Suprapubic skin (tissue), 4 donors: ENCODE results near the gene CHAMP1. TPM values are rescaled to one million over a fixed set of nuclear protein-coding genes. Genes with fewer than 3 reads are reported as not detected.
"Not testable (repeated sequence)": the region's sequence is repeated elsewhere in the genome, so short reads cannot be mapped to it uniquely, and the experiment has no call there.

ENCODE experiments used
- DNase-seq, 2 donors: peaks; one replicate each; pipeline ENCODE4 v3.0.0-alpha.2; 2019; ENCODE audit warnings: low spot score in 2 of 2
- H3K27ac ChIP-seq: fragments of 200-600 bp; sonication (generic); one replicate; pipeline ENCODE4 v1.5.1; 2019
- H3K27me3 ChIP-seq: fragments of 200-600 bp; sonication (generic); one replicate; pipeline ENCODE4 v1.5.1; 2019
- H3K36me3 ChIP-seq: fragments of 200-600 bp; sonication (generic); one replicate; pipeline ENCODE4 v1.5.1; 2019
- H3K4me1 ChIP-seq: fragments of 200-600 bp; sonication (generic); one replicate; pipeline ENCODE4 v1.5.1; 2019
- H3K4me3 ChIP-seq: fragments of 200-600 bp; sonication (generic); one replicate; pipeline ENCODE4 v1.5.1; 2019; ENCODE audit warnings: mild to moderate bottlenecking
- H3K9me3 ChIP-seq: fragments of 200-600 bp; sonication (generic); one replicate; pipeline ENCODE4 v1.5.1; 2019
- CTCF ChIP-seq, 2 donors: fragments of 200-600 bp in 1 of 2; fragments of 450-650 bp in 1 of 2; sonication (generic) in 1 of 2; IDR thresholded peaks; one replicate each; pipeline ENCODE4 v1.5.1; 2016 to 2019; ENCODE audit warnings: antibody characterized with exemption in 2 of 2, mild to moderate bottlenecking in 1 of 2, moderate library complexity in 1 of 2
- EP300 ChIP-seq: sonication (generic); formaldehyde crosslinking; IDR thresholded peaks from one replicate; pipeline ENCODE4 v1.6.1; 2017; ENCODE audit warnings: antibody characterized with exemption
- POLR2A ChIP-seq, 2 donors: fragments of 450-650 bp; IDR thresholded peaks; one replicate each; pipeline ENCODE4 v1.6.1; 2017; ENCODE audit warnings: antibody characterized with exemption in 2 of 2, mild to moderate bottlenecking in 2 of 2, moderate library complexity in 2 of 2
- POLR2AphosphoS5 ChIP-seq, 3 donors: sonication (generic); formaldehyde crosslinking; IDR thresholded peaks; one replicate each; pipeline ENCODE4 v1.6.1; 2017; ENCODE audit warnings: antibody characterized with exemption in 3 of 3
- WGBS: methylation state at CpG from one replicate; pipeline ENCODE4 v1.1.5; 2018; 5-methylcytosine and 5-hydroxymethylcytosine counted together
- total RNA-seq, 4 donors: library from RNA; depleted of rRNA; stranded (reverse); fragments of >200 nt; gene quantifications; one replicate each; pipeline ENCODE4 v1.1.0, GENCODE V29; 2016

Gene CHAMP1
- total RNA-seq, 4 donors from 2014 or later: 10.0 to 22.1 (median 15.0) TPM

- 59% methylated on average over 5 of the region's 5 CpGs for WGBS
- Histone ChIP-seq H3K9me3 (no peaks in the 10 kb centered on the region), H3K27me3 (no peaks in the 10 kb centered on the region), H3K27ac (no peak overlapping the region), H3K4me1 (no peaks in the 10 kb centered on the region), H3K36me3 (peaks cover 2% of the 10 kb centered on the region), H3K4me3 (no peak overlapping the region)
- no peak for DNase-seq
- TF ChIP-seq POLR2A (IDR thresholded peaks at IDR 0.05): no peak
These were observed 15.8 kb downstream of the CHAMP1 start for GRCh38 chr13:114330086-114330485.

- H3K36me3 ChIP-seq, H3K27me3 ChIP-seq, H3K9me3 ChIP-seq, H3K4me3 ChIP-seq, H3K27ac ChIP-seq, H3K4me1 ChIP-seq, DNase-seq: not testable (repeated sequence)
- WGBS: 72% methylated on average over 3 of the region's 3 CpGs
These were observed 19.6 kb downstream of the CHAMP1 start for GRCh38 chr13:114333881-114334280.

GRCh38 chr13:114334305-114335053 lies 20.2 kb downstream of the CHAMP1 start:
- Histone ChIP-seq H3K27ac (no peak overlapping the region), H3K4me3 (no peak overlapping the region), H3K27me3 (no peaks in the 10 kb centered on the region), H3K36me3 (no peaks in the 10 kb centered on the region), H3K4me1 (no peaks in the 10 kb centered on the region), H3K9me3 (no peaks in the 10 kb centered on the region)
- DNase-seq: no peak
- WGBS: 68% methylated on average over 5 of the region's 5 CpGs
- TF ChIP-seq POLR2A (IDR thresholded peaks at IDR 0.05) (no peak), CTCF (IDR thresholded peaks at IDR 0.05) (no peak), EP300 (no peak), POLR2AphosphoS5 (IDR thresholded peaks at IDR 0.05) (no peak)

- not testable (repeated sequence) for H3K4me3 ChIP-seq, H3K27me3 ChIP-seq
These were observed 22.2 kb downstream of the CHAMP1 start for GRCh38 chr13:114336457-114336856.

GRCh38 chr13:114338959-114339358 lies 24.7 kb downstream of the CHAMP1 start:
- no peak overlapping the region for H3K27ac ChIP-seq
- 96% methylated on average over 4 of the region's 5 CpGs for WGBS
- no peak overlapping the region for H3K4me3 ChIP-seq
- H3K36me3 ChIP-seq: no peaks in the 10 kb centered on the region
- H3K4me1 ChIP-seq: peaks cover 3% of the 10 kb centered on the region
- H3K9me3 ChIP-seq: no peaks in the 10 kb centered on the region
- no peaks in the 10 kb centered on the region for H3K27me3 ChIP-seq
- TF ChIP-seq EP300 (no peak), POLR2A (IDR thresholded peaks at IDR 0.05) (no peak), CTCF (IDR thresholded peaks at IDR 0.05) (no peak), POLR2AphosphoS5 (IDR thresholded peaks at IDR 0.05) (no peak)
- DNase-seq: no peak

More at GRCh38 chr13:114336457-114336856, 22.2 kb downstream of the CHAMP1 start:
- H3K9me3 ChIP-seq, H3K4me1 ChIP-seq, H3K36me3 ChIP-seq, DNase-seq, H3K27ac ChIP-seq: not testable (repeated sequence)
- WGBS: 81% methylated on average over 1 of the region's 1 CpG

- WGBS: 46% methylated on average over 10 of the region's 10 CpGs
- TF ChIP-seq POLR2AphosphoS5 (IDR thresholded peaks at IDR 0.05) (no peak), CTCF (IDR thresholded peaks at IDR 0.05) (peak; percentile 30 to 71), EP300 (no peak), POLR2A (IDR thresholded peaks at IDR 0.05) (no peak)
- no peak for DNase-seq
These were observed 25.7 kb downstream of the CHAMP1 start for GRCh38 chr13:114339857-114340534.

More at GRCh38 chr13:114339857-114340534, 25.7 kb downstream of the CHAMP1 start:
- Histone ChIP-seq H3K27me3 (no peaks in the 10 kb centered on the region), H3K36me3 (no peaks in the 10 kb centered on the region), H3K4me1 (peaks cover 3% of the 10 kb centered on the region), H3K9me3 (no peaks in the 10 kb centered on the region), H3K4me3 (no peak overlapping the region), H3K27ac (no peak overlapping the region)
